T-helper 1 cell treated with Interleukin-12 subunit alpha and Interleukin-12 subunit beta and Interleukin-4 antibody, amounts not matched to agents 30 ng/mL and 1 ng/mL, for 36 hours (primary cell): ENCODE measurements around the gene FRMD4A. TPM values are rescaled to one million over a fixed set of nuclear protein-coding genes. Genes with fewer than 3 reads are reported as not detected.
"Not testable (repeated sequence)": the region's sequence is repeated elsewhere in the genome, so short reads cannot be mapped to it uniquely, and the experiment has no call there.

Experiments
- intact Hi-C: fragments of 100-400 bp; cut with micrococcal nuclease; formaldehyde crosslinking; loops from one replicate; pipeline ENCODE4 v1.15.1; 2024
- total RNA-seq: library from RNA; stranded (reverse); gene quantifications from 2 replicates; pipeline ENCODE4 v1.2.3, GENCODE V29; 2022

Gene FRMD4A
- total RNA-seq, 1 donor from 2014 or later, result 0.02 TPM

GRCh38 chr10:14062528-14063260 lies 268.0 kb downstream of the FRMD4A start:
- intact Hi-C loops, result no loop called here

- intact Hi-C loops, result no loop called here
Measured at GRCh38 chr10:14060320-14061070, 270.2 kb downstream of the FRMD4A start.

GRCh38 chr10:14056610-14057332 lies 274.0 kb downstream of the FRMD4A start:
- intact Hi-C loops, result no loop called here

GRCh38 chr10:14052931-14053330 lies 277.8 kb downstream of the FRMD4A start:
- intact Hi-C loops, result no loop called here

GRCh38 chr10:14050598-14050997 lies 280.1 kb downstream of the FRMD4A start:
- intact Hi-C loops, result no loop called here

GRCh38 chr10:14048930-14049613 lies 281.7 kb downstream of the FRMD4A start:
- intact Hi-C loops, result no loop called here

GRCh38 chr10:14047431-14047830 lies 283.3 kb downstream of the FRMD4A start:
- intact Hi-C loops, result no loop called here

- intact Hi-C loops, result not testable (repeated sequence)
Measured at GRCh38 chr10:14042051-14042450, 288.7 kb downstream of the FRMD4A start.

- intact Hi-C loops, result no loop called here
Measured at GRCh38 chr10:14040787-14041631, 289.7 kb downstream of the FRMD4A start.

GRCh38 chr10:14039968-14040668 lies 290.6 kb downstream of the FRMD4A start:
- intact Hi-C loops, result no loop called here

GRCh38 chr10:14036233-14036632 lies 294.5 kb downstream of the FRMD4A start:
- intact Hi-C loops, result no loop called here

GRCh38 chr10:14035506-14035905 lies 295.2 kb downstream of the FRMD4A start:
- intact Hi-C loops, result no loop called here

- intact Hi-C loops, result no loop called here
Measured at GRCh38 chr10:14032406-14032998, 298.2 kb downstream of the FRMD4A start.

- intact Hi-C loops, result no loop called here
Measured at GRCh38 chr10:14026325-14026724, 304.4 kb downstream of the FRMD4A start.

- intact Hi-C loops, result no loop called here
Measured at GRCh38 chr10:14025283-14026189, 305.2 kb downstream of the FRMD4A start.

GRCh38 chr10:14024329-14025202 lies 306.2 kb downstream of the FRMD4A start:
- intact Hi-C loops, result no loop called here

- intact Hi-C loops, result no loop called here
Measured at GRCh38 chr10:14023673-14024328, 306.9 kb downstream of the FRMD4A start.
